Progenitor cell of endocrine pancreas (in vitro differentiated cells): ENCODE results near the gene DEDD2. TPM values are rescaled to one million over a fixed set of nuclear protein-coding genes. Genes with fewer than 3 reads are reported as not detected.

Experiments
- DNase-seq: peaks from one replicate; pipeline ENCODE4 v3.0.0; 2021; ENCODE audit warnings: low spot score; ENCODE audit not compliant: unreplicated experiment
- H3K27ac Mint-ChIP-seq: 2 replicates; pipeline ENCODE4 v1.8.0; 2021; ENCODE audit warnings: mild to moderate bottlenecking, moderate library complexity, mixed read lengths
- H3K27me3 Mint-ChIP-seq: 2 replicates; pipeline ENCODE4 v1.8.0; 2021; ENCODE audit warnings: mixed read lengths
- H3K36me3 Mint-ChIP-seq: 2 replicates; pipeline ENCODE4 v1.8.0; 2022; ENCODE audit warnings: mixed read lengths; ENCODE audit not compliant: insufficient read depth
- H3K4me1 Mint-ChIP-seq: 2 replicates; pipeline ENCODE4 v1.8.0; 2021; ENCODE audit warnings: low read depth, mixed read lengths
- H3K4me3 Mint-ChIP-seq: 2 replicates; pipeline ENCODE4 v1.8.0; 2021; ENCODE audit warnings: low read depth, mild to moderate bottlenecking, moderate library complexity, mixed read lengths
- H3K9me3 Mint-ChIP-seq: 2 replicates; pipeline ENCODE4 v1.8.0; 2021; ENCODE audit warnings: low read depth, mixed read lengths
- CTCF ChIP-seq: fragments of 200-600 bp; sonication (generic); IDR thresholded peaks from one replicate; pipeline ENCODE4 v1.5.0; 2021; ENCODE audit warnings: antibody characterized with exemption, mild to moderate bottlenecking; ENCODE audit not compliant: unreplicated experiment
- total RNA-seq: library from RNA; stranded (reverse); gene quantifications from 2 replicates; pipeline ENCODE4 v1.2.1, GENCODE V29; 2021

The DEDD2 gene
- total RNA-seq, 1 donor from 2014 or later = 38.3 TPM

DNA sequence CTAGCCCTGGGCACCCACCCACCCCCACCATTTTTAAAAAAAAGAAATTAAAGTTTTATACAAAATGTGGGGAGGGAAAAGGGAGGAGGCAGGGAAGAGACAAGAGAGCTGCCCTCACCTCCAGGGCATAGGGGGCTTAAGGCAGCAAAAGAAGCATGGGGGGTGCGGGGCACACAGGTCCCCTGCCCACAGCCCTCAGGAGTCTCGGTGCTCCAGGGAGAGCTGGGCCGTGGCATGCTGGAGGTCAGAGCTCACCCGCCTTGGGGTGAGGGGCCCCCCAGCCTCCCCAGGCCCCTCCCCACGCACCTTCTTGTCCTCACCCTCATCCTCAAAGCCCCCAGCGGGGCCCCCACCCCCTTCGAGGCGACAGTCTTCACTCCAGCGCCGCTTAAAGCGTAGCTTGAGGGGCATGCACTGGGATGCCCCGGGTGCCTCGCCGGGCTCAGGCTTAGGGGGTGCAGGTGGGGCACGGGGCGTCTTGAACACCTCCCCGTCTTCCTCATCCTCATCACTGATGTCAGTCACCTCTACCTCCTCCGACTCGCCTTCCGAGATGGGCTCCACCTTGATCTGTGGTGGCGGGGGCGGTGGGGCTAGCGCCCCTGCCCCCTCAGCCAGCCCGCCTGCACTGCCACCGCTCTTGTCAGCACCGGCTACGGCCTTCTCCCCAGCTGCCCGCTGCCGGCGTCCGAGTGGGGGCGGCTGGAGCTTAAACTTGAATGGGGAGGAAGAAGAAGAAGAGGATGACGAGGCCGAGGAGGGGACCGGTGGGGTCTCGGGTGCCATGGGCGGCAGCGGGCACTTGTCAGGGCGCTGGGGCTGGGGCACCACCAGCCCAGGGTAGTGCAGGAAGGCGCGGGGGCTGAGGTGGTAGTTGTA, 31.0 kb upstream of the DEDD2 start:
- H3K27ac Mint-ChIP-seq = no peak overlapping the region
- H3K27me3 Mint-ChIP-seq = no peaks in the 10 kb centered on the region
- DNase-seq = no peak
- H3K4me3 Mint-ChIP-seq = no peak overlapping the region
- H3K36me3 Mint-ChIP-seq = peaks cover 3% of the 10 kb centered on the region
- H3K4me1 Mint-ChIP-seq = peaks cover 25% of the 10 kb centered on the region
- TF ChIP-seq CTCF = no peak
- H3K9me3 Mint-ChIP-seq = no peaks in the 10 kb centered on the region

DNA sequence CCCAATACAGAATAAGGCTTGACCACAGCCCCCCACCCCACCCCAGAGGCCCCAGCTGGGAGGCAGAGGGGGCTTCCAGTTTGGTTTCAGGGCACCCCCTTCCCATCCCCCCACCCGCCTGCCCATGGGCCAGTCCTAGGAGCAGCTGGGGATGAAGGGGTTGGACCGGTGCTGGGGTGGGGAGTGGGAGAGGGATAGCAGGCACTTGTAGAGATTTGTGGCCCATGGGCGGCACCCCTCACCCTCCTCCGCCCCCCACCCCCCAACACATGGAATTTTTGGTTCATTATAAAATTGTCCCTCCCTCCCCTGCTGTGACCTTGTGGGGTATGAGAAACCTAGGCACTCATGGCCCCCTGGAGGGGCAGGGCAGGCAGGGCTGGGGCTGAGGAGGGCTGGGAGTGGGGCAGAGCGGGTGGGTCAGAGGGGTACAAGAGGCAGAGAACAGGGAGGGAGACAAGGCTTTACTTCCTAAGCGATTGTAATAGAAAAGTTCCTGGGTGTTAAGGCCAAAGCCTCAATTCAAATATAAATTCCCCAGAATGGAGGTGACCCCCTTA, 30.2 kb upstream of the DEDD2 start:
- no peak overlapping the region for H3K4me3 Mint-ChIP-seq
- no peak for DNase-seq
- H3K9me3 Mint-ChIP-seq = no peaks in the 10 kb centered on the region
- H3K27ac Mint-ChIP-seq = no peak overlapping the region
- H3K27me3 Mint-ChIP-seq = no peaks in the 10 kb centered on the region
- H3K4me1 Mint-ChIP-seq = peaks cover 27% of the 10 kb centered on the region
- H3K36me3 Mint-ChIP-seq = peaks cover 3% of the 10 kb centered on the region
- TF ChIP-seq CTCF = no peak

DNA sequence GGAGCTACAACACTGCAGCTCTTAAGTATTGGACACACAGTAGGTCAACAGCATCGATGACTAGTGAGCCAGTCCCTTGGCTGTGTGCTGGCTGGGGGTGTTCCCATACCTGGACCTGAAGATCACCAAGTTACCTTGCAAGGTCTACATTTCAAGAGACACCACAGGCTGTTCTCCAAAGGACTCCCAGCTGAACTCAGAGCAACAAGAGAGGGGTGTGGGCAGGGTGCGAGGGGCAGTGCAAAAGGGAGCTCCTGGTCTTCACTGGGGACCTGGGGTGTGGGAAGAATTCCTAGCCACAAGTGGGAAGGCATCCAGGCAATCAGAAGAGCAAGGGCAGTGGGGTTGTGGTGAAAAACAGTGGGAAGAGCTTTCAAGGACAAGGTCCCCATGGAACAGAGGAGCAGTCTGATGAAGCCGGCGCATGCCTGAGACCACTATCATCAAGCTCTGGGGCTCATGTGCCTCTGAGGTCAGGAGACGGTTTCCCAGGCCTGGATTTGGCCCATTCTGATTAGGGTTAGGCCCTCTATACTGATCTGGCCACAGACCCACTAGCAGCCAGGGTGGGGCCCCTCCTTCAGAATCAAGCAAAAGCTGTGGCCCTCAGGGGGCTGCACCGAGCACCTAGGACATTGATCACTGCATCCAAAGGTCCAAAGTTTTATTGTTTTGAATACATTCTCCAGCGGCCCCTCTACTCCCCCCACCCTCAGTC, 29.6 kb upstream of the DEDD2 start:
- H3K27me3 Mint-ChIP-seq = no peaks in the 10 kb centered on the region
- no peak overlapping the region for H3K27ac Mint-ChIP-seq
- no peak overlapping the region for H3K4me3 Mint-ChIP-seq
- H3K9me3 Mint-ChIP-seq = no peaks in the 10 kb centered on the region
- peaks cover 3% of the 10 kb centered on the region for H3K36me3 Mint-ChIP-seq
- TF ChIP-seq CTCF = no peak
- peaks cover 21% of the 10 kb centered on the region for H3K4me1 Mint-ChIP-seq
- no peak for DNase-seq

- H3K4me3 Mint-ChIP-seq = no peak overlapping the region
- H3K9me3 Mint-ChIP-seq = no peaks in the 10 kb centered on the region
- TF ChIP-seq CTCF = peak; percentile 38
- H3K4me1 Mint-ChIP-seq = peaks cover 20% of the 10 kb centered on the region
- no peak for DNase-seq
- peaks cover 3% of the 10 kb centered on the region for H3K36me3 Mint-ChIP-seq
- H3K27me3 Mint-ChIP-seq = no peaks in the 10 kb centered on the region
- peak overlapping the region; percentile 76 for H3K27ac Mint-ChIP-seq
These were observed 28.9 kb upstream of the DEDD2 start for GRCh38 chr19:42246143-42246921.

- peaks cover 5% of the 10 kb centered on the region for H3K36me3 Mint-ChIP-seq
- no peaks in the 10 kb centered on the region for H3K9me3 Mint-ChIP-seq
- no peak for TF ChIP-seq CTCF
- peak overlapping the region; percentile 99 for H3K27ac Mint-ChIP-seq
- H3K4me3 Mint-ChIP-seq = peak overlapping the region; percentile 89
- no peak for DNase-seq
- peaks cover 22% of the 10 kb centered on the region for H3K4me1 Mint-ChIP-seq
- no peaks in the 10 kb centered on the region for H3K27me3 Mint-ChIP-seq
These were observed 27.8 kb upstream of the DEDD2 start for GRCh38 chr19:42245231-42245630.
